ENCODE results near the gene DAB1.

The DAB1 gene

GRCh38 chr1:57061369-57061768 is 362.5 kb downstream of the DAB1 start:
- no peak for DNase-seq

- DNase-seq, result no peak
Measured at GRCh38 chr1:57060451-57060850, 363.4 kb downstream of the DAB1 start.

GRCh38 chr1:57058652-57059501 is 365.0 kb downstream of the DAB1 start:
- DNase-seq, result no peak

- DNase-seq, result no peak
Measured at GRCh38 chr1:57048856-57049255, 375.0 kb downstream of the DAB1 start.

GRCh38 chr1:57046462-57046861 is 377.4 kb downstream of the DAB1 start:
- DNase-seq, result no peak

- no peak for DNase-seq
Measured at GRCh38 chr1:57041901-57042300, 382.0 kb downstream of the DAB1 start.

GRCh38 chr1:57040811-57041210 is 383.0 kb downstream of the DAB1 start:
- DNase-seq, result no peak

GRCh38 chr1:57036641-57037579 is 386.9 kb downstream of the DAB1 start:
- no peak for DNase-seq

- no peak for DNase-seq
Measured at GRCh38 chr1:57034713-57035112, 389.1 kb downstream of the DAB1 start.

- DNase-seq, result no peak
Measured at GRCh38 chr1:57033222-57034001, 390.4 kb downstream of the DAB1 start.

- DNase-seq, result no peak
Measured at GRCh38 chr1:57026624-57027354, 397.1 kb downstream of the DAB1 start.

- DNase-seq, result no peak
Measured at GRCh38 chr1:57024855-57025254, 399.0 kb downstream of the DAB1 start.

- DNase-seq, result no peak
Measured at GRCh38 chr1:57024428-57024827, 399.4 kb downstream of the DAB1 start.

- no peak for DNase-seq
Measured at GRCh38 chr1:57020216-57020615, 403.6 kb downstream of the DAB1 start.

- DNase-seq, result no peak
Measured at GRCh38 chr1:57019236-57019839, 404.5 kb downstream of the DAB1 start.

GRCh38 chr1:57018119-57018518 is 405.7 kb downstream of the DAB1 start:
- no peak for DNase-seq

GRCh38 chr1:57017717-57018116 is 406.1 kb downstream of the DAB1 start:
- no peak for DNase-seq

- DNase-seq, result no peak
Measured at GRCh38 chr1:57017200-57017599, 406.7 kb downstream of the DAB1 start.

GRCh38 chr1:57015071-57015470 is 408.8 kb downstream of the DAB1 start:
- no peak for DNase-seq

GRCh38 chr1:57013522-57013921 is 410.3 kb downstream of the DAB1 start:
- no peak for DNase-seq

GRCh38 chr1:57012315-57012714 is 411.5 kb downstream of the DAB1 start:
- DNase-seq, result no peak

- DNase-seq, result no peak
Measured at GRCh38 chr1:57010511-57010910, 413.3 kb downstream of the DAB1 start.
